Measurements from ENCODE around the gene SLC22A17. TPM values are rescaled to one million over a fixed set of nuclear protein-coding genes. Genes with fewer than 3 reads are reported as not detected.

The SLC22A17 gene
- total and polyA plus RNA-seq, 10 of the 15 experiments (the other 5 are each of a cell fraction or from before 2014, with no cell fraction given): not detected

- ChIA-PET SMC1A (ENCODE audit: uncharacterized antibody, unreplicated experiment) (no interaction called here), RAD21 (ENCODE audit: unreplicated experiment) (no interaction called here), CTCF (no interaction called here), POLR2A (no interaction called here)
- TF ChIP-seq NR2F1 (conservative IDR thresholded peaks at IDR 0.05): no peak
- TF ChIP-seq NR2C2 (IDR thresholded peaks at IDR 0.05; ENCODE audit: borderline replicate concordance, control insufficient read depth, insufficient read length, low read depth): no peak
- TF ChIP-seq WRNIP1 (IDR thresholded peaks at IDR 0.05; ENCODE audit: borderline replicate concordance, low read depth, low read length): no peak
- TF ChIP-seq, protein P1, sequence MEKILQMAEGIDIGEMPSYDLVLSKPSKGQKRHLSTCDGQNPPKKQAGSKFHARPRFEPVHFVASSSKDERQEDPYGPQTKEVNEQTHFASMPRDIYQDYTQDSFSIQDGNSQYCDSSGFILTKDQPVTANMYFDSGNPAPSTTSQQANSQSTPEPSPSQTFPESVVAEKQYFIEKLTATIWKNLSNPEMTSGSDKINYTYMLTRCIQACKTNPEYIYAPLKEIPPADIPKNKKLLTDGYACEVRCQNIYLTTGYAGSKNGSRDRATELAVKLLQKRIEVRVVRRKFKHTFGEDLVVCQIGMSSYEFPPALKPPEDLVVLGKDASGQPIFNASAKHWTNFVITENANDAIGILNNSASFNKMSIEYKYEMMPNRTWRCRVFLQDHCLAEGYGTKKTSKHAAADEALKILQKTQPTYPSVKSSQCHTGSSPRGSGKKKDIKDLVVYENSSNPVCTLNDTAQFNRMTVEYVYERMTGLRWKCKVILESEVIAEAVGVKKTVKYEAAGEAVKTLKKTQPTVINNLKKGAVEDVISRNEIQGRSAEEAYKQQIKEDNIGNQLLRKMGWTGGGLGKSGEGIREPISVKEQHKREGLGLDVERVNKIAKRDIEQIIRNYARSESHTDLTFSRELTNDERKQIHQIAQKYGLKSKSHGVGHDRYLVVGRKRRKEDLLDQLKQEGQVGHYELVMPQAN (conservative IDR thresholded peaks at IDR 0.05): no peak
- no peak for TF ChIP-seq ZNF217 (IDR thresholded peaks at IDR 0.05)
- TF ChIP-seq NR2C1 (IDR thresholded peaks at IDR 0.05): no peak
- TF ChIP-seq, protein P2, sequence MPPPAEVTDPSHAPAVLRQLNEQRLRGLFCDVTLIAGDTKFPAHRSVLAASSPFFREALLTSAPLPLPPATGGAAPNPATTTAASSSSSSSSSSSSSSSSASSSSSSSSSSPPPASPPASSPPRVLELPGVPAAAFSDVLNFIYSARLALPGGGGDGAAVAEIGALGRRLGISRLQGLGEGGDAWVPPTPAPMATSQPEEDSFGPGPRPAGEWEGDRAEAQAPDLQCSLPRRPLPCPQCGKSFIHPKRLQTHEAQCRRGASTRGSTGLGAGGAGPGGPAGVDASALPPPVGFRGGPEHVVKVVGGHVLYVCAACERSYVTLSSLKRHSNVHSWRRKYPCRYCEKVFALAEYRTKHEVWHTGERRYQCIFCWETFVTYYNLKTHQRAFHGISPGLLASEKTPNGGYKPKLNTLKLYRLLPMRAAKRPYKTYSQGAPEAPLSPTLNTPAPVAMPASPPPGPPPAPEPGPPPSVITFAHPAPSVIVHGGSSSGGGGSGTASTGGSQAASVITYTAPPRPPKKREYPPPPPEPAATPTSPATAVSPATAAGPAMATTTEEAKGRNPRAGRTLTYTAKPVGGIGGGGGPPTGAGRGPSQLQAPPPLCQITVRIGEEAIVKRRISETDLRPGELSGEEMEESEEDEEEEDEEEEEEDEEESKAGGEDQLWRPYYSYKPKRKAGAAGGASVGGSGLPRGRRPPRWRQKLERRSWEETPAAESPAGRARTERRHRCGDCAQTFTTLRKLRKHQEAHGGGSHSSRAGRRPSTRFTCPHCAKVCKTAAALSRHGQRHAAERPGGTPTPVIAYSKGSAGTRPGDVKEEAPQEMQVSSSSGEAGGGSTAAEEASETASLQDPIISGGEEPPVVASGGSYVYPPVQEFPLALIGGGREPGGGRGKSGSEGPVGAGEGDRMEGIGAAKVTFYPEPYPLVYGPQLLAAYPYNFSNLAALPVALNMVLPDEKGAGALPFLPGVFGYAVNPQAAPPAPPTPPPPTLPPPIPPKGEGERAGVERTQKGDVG (CRISPR knock-in tag; IDR thresholded peaks at IDR 0.05): no peak
- H3K9ac ChIP-seq (ENCODE audit: control insufficient read depth, insufficient read depth, low read length): no peak overlapping the region
- H2AFZ ChIP-seq (ENCODE audit: control insufficient read depth, low read depth, low read length): no peak overlapping the region
- in situ Hi-C loops (cut with MboI) (no loop called here), intact Hi-C loops (cut with micrococcal nuclease; ENCODE audit: unreplicated experiment) (no loop called here)
- no peak for FAIRE-seq
- no peak overlapping the region for H3K4me3 ChIP-seq
- H3K4me2 ChIP-seq (ENCODE audit: control insufficient read depth, insufficient read depth): no peak overlapping the region
- H3K27me3 ChIP-seq (replicated peaks in 1 of 2; ENCODE audit: control insufficient read depth in 2 of 2, insufficient read depth in 2 of 2, low read length in 1 of 2): no peaks in the 10 kb centered on the region; a peak in 2 of 4 replicates
- H3K9me3 ChIP-seq (replicated peaks; ENCODE audit: control insufficient read depth, insufficient read depth, low read length): no peaks in the 10 kb centered on the region
- no peaks in the 10 kb centered on the region for H4K20me1 ChIP-seq (ENCODE audit: control insufficient read depth, insufficient read depth)
- H3K79me2 ChIP-seq (ENCODE audit: control insufficient read depth, insufficient read depth, low read length): no peaks in the 10 kb centered on the region
- no peak for DNase-seq (ENCODE audit: low read depth, low spot score)
- BruUV-seq (replicated peaks): no TSS peak
- no peak overlapping the region for H3K27ac ChIP-seq (ENCODE audit: control insufficient read depth, insufficient read depth)
- ATAC-seq: no peak
- no peaks in the 10 kb centered on the region for H3K4me1 ChIP-seq (ENCODE audit: control insufficient read depth, insufficient read depth, low read length)
- H3K36me3 ChIP-seq (ENCODE audit: control insufficient read depth in 2 of 2, insufficient read depth in 2 of 2, low read length in 1 of 2): no peaks in the 10 kb centered on the region
- WGBS (ENCODE audit: insufficient coverage, insufficient replicate concordance, low lambda C conversion rate, missing lambda C conversion rate): 62% methylated on average over 10 of the region's 10 CpGs
Measured at GRCh38 chr14:23396126-23396525, 43.4 kb upstream of the SLC22A17 start.
